HG03280 (cell line): ENCODE measurements around the gene CHPF2.

Source experiments
- ATAC-seq: cut with Tn5 transposase; IDR thresholded peaks from one replicate; pipeline ENCODE4 v1.9.1; 2021; ENCODE audit warnings: mild to moderate bottlenecking, moderate library complexity; ENCODE audit not compliant: unreplicated experiment

The CHPF2 gene

DNA sequence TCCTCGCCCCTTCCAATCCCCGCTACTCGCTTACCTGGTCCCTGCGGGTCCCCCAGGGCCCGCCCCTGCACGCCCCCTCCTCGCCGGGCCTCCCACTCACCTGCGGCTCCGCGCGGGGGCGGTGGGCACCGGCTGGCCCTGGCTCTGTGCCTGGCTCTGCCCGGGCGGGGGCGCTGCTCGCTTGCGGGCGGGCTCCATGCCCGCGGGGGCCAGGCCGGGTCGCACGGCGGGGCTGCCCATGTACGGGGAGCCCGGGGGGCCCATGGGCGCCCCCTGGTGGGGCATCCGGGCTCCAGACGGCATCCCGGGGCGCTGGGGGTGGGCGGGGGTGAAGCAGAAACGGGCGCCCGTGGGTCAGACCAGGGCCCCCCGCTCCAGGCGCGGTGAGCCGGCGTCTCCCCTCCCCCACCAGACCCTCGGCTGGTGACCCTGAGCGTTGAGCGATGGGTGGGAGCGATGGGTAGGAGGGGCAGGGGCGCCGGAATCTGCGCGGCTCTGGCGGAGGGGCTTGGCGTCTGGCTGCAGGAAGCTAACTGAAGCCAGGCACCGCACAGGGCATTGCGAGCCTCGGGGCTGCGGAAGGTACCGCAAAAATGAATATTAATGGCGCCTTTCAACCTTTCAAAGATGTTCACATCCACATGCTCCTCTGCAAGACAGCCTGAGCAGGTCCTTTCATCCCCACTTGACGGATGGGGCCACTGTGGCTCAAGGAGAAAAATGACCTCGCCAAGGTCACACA, 13.2 kb downstream of the CHPF2 start:
- ATAC-seq: no peak

DNA sequence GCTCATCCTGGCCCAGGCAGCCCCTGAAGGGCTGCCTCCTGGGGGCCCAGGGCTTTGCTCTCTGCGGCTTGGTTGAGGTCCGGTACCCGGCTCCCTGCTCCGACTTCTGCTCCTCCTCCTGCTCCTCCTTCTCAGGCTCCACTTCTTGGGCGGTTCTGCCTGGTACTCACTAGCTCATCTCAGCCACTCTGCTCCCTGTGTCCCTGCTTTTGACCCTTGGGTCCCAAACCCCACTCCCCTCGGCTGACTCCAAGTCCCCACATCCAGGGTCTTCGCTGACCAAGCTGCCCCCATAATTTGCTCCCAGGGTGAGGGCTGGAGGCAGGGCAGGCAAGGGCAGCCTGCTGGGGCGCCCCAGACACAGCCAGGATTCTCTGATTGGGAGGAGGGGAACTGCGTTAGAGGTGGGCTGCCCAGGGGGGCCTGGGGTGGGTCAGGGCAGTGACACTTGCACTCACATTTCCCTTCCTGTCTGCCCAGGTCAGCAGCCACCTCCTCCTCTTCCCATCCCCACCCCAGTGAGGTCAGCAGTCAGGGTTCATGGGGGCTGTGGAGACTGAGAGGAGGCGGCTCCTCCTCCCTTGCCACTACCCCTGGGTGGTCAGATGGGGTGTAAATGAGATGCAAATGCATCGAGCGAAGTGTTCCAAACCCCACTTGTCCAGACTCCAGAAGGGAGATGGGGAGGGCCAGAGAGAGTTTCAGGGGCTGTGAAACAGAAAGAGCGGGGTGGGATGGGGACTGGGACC, 14.0 kb downstream of the CHPF2 start:
- ATAC-seq: no peak

DNA sequence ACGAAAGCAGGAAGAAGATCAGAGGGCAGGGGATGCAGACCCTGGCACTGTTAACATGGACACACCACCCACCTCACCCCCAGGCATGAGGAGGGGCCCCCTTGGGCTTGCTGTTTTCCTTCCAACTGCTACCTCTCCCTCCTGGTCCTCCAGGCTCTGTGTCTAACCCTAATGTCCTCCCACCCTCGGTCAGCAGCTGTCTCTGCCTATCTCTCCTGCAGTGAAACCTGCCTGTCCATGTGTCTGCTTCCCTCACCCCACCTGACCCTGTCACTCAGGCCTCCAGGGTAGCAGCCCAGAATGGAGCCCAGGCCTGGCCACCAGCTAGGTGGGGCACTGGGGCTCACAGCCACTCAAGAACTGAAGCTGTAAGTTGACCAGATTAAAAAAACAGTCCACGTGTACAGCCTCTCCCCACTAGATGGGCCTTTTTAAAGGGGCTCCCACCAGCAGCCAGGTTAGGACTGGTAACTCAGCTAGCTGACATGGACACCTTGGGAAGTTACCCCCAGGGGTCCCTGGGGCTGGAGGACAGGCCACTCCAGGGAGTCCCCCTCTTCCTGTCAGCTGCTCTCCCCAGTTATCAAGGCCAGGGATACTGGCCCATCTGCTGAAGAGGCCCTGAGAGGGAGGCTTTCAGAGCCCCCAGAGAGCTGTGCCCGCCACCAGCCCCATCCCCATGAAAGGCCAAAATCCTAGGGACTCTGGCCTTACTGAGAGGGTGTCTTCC, 14.7 kb downstream of the CHPF2 start:
- ATAC-seq: no peak

DNA sequence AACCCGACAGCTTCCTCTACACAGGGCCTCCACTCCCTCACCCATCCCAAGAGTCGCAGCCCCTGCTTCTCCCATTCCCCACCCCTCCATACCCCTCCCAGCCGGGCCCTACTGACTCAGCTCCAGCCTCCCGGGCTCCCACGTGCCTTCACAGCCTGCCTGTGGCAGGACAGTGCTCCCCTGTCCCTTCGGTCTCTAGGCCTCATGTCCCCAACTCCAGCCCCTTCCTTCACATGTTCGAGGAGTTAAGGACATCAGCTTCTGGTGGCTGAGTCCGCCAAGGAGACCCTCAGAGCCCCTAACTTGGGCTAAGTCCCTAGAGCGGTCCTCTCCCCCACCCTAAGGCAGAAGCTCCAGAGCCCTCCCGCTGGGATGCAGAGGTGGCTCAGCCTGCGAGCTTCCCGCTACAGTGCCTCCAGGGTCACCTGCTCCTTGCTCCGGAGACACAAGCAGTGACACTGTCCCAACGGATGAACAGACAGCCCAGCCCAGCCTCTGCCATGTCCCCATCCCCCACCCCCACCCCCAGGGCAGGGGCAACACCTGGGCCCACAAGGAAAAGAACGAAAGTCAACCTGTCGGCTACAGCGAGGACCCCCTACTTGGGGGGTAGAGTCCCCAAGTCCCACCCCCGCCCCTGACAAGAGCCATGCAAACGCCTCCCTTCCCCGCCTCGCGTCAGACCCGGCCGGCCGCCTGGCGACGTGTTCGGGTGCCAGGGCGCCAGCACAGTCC, 15.5 kb downstream of the CHPF2 start:
- ATAC-seq: no peak

DNA sequence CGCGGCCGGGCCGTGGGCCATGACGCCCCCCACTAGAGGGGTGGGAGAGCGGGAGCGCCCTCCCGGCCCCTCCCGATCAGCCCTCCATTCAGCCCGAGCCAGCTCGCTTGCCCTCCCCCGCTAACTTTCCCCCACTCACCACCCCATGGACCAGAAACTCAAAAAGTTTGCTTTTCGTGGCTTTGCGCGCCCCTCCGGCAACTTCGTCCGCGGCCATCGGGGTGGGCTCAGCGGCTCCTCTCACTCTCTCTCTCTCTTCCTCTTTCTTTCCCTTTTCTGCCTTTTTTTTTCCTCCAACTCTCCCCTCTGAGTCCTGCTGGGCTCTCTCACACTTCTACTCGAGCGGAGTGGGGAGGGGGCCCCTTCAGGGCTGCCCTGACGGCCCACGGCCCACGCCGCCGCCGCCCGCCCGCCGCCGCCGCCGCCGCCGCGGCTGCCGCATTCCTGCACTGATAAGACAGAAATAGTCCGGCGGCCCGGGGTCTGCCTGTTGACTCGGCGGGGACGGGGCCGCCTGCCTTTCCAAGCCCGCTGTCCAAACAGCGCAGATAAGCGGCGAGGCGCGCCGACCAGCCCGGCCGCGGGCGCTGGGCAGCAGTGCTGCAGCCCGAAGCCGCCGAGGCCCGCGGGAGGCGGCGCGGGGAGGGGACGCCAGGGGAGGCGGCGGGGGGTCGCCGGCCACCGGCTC, 16.2 kb downstream of the CHPF2 start, which contains the start of gene SMARCD3:
Gene SMARCD3 (minus strand): TSS at position 349 of the 688 bp plus-strand sequence. CDS start 132 bp downstream, at position 217.
- ATAC-seq: no peak

DNA sequence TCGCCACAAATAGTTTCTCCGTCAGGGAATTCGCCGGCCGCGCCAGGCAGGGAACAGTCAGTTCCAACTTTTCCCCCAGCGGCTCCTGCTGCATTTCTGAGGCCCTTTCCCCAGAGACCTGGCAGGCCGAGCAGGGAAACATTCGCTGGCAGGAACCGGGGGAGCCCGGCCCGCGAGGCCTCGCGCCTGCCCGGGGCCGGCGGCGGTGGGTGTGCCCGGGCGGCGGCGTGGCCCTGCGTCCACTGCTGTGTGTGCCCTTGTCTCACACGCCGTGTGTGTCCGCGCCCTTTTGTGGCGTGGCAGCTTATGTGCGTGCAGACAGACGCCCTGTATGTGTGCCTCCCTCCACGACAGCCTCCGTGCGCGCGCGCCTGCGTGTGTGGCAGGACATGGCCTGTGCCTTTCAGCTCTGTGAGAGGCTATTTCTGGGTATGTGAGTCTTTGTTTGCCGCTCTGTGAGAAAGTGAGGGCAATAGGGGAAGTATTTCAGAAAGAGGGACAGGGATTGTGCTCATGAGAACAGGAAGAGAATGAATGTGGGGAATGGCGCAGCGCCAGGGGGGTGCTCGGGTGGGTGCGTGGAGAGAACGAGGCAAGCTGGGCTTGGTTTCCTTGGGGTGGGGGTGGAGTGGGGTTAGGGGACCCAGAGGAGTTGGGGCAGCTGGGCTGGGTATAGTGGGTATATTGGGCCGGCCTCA, 16.9 kb downstream of the CHPF2 start:
- ATAC-seq: no peak

DNA sequence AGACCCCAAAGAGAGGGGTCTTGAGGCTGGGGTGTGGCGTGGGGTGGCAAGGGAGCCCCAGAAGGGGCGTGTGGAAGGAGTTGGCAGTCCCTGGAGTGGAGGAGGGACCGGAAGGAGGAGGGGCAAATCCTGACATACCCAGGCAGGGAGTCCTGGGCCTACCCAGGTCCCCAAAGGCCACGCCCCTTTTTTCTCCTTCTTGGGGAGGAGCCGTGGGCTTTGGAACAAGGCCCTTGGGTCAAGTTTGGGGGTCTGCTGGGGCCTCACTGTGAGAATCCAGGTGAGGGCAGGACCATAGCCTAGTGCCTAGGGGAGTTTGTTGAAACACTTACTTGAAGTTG, 17.4 kb downstream of the CHPF2 start:
- no peak for ATAC-seq

DNA sequence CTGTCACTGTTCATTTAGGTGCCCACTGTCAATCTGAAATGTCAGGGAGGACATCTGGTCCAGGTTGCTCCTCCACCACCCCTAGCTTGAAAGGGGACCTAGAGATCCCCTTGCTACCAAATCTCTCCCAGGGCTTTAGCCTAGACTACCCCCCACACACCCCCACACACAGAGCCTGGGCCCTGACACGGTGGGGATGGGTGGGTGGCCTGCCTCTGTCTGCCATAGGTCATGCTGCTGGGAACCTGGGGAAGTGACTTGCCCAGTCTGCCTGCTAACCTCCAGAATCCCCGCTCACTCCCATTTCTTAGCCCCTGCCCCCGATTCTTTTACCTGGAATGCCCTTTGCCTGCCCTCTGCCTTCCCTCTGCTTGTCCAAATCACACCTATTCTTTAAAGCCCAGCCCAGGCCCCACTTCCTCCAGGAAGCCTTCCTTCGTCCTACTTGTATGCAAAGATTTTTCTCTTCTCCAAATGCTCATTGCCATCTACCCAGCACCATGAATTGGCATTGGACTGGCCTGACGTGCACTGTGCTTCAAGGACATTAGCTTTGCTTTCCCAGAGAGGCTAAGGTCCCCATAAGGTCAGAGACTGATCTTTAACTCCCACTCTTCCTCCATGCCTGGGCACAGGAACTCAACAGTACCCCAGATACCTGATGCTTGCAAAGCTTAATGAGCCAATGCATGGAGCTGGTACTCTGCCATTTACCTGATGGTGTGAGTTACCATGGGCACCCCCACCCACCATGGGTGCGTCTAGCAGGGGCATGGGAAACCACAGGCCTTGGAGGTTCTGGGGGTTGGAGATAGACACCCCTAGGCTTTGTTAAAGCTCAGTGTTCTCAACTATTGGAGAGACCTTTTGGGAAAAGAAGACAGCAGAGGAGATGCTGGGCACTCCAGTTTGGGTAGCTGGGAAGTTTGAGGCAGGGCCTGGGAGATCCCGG, 18.2 kb downstream of the CHPF2 start:
- ATAC-seq: no peak

DNA sequence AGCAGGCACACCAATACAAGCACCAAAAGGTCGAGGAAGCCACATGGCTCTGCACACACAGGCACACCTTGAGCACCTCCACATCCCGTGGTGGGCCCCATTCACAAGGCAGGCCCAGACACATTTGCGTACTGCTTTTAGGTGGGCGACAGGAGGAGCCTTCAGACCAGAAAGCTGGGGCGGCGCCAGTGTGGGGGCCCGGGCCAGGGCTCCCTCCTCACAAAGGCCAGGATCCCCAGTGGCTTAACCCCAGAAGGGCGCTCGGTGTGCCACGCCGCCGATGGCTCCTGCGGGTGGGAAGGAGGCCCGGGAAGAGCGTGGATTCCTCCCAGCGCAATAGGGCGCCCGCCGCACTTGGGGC, 19.0 kb downstream of the CHPF2 start:
- ATAC-seq: no peak

DNA sequence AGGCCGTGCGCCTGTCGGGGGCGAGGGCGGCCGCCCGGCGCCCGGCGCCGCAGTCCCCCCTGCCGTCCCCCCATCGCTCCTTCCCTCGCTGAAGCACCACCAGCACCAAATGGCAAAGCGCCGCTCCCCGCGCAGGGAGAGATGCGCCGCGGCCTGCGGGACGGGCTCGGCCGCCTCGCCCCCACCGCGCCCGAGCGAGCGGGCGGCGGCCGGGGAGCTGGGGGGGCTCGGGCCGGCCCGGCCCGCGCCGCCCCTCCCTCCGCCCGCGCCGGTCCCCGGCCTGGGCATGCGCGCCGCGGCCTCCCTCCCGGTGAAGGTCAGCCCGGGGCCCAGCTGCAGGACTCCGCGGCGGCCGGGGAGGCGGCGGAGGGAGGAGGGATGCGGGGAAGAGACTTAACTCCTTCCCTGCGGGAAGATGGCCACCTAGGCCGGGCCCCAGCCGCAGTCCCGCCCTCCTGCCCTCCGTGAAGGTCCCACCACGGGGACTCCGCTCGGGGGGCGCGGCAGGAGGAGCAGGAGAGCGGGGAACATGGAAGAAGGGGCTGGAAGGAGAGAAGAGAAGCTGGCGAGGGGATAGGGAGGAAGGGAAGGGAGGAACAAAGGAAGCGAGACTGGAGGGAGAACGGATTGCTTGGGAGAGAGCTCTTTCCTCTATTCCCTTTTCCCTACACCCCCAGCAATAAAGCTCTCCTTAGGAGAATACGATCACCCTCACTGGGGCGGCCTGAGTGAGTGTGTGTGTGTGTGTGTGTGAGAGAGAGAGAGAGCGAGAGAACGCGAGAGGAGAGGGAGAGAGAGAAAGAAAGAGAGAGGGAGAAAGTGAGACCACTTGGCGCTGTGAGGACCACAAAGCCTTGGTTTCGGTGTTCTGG, 19.6 kb downstream of the CHPF2 start:
- no peak for ATAC-seq

DNA sequence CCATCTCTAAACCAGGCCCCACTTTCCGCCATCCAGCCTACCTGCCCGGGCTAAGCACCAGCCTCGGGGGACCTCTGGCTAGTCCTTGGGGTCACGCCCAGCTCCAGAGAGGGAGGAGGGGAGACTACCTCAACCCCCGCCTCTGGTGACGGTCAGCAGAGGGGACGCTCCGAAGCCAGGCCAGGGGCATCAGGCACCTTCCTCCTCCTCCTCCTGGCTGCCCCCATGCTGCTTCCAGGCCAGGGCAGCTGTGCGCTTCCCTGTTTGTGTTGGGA, 20.2 kb downstream of the CHPF2 start:
- no peak for ATAC-seq

DNA sequence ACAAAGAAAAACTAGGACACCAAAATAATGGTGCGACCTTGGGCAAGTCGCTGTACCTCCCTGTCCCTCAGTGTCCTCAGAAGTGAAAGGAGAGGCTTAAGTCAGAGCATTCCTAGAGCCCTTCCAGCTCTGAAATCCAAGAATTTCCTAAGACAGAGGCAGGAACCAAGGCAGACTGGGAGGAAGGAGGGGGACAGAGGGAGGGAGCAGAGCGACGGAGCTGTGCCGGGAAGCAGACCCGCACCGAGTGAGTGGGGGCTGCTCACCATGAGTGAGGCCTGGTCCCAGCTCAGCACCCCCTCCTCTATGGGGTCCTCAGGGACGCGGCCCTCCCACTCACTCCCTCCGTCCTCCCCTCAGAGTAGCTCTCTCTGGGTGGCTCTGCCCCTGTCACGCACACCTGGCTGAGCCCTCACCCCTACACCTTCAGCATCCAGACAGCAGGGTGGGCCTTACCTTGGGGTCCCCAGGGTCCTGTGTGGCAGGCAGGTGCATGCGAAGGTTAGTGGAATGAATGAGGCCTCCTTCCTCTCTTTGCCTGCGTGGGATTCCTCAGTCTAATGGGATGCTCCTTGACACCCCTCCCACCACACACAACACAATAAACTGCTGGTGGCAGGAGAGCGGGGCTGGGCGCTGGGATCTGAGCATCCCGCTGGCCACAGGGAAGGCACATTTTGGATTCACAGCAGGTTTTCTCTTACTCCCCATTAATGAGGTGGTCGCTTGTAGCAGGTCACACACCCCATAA, 20.9 kb downstream of the CHPF2 start:
- ATAC-seq: no peak

DNA sequence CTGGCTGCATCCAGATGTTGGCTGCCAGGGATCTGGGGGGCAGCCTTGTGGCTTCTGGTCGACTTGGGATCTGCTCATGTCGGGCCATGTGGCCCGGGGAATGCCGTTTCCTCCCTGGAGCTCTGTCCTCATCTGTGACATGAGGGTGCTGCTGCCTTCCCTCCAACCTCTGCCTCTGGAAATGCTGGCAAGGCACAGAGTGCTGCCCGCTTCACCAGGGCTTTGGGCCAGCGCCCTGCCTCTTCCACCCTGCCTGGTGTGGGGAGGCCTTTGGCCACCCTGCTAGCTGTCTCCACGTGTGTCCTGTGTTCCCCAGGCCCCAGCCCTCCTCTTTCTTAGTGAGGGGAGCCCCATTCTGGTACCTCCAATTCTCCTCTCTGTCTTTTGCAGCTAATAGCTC, 22.0 kb downstream of the CHPF2 start:
- ATAC-seq: no peak

DNA sequence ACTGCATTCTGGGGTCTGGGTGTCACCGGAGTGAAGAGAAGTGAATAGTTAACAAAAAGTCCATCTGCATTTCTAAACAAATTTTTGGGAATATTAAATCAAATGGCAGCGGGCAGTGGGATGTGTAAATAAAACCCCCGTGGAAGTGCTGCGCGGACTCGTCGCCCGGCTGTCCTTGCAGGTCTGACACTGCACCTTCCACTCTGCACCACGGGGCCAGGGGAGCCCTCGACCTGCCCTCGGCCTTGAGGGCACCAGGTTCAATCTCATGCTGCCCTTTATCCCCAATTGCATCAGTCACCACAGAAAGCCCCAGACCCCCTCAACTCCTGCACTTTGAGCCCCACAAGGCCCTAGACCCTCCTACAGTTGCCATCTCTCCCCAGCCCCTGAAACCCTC, 22.6 kb downstream of the CHPF2 start:
- no peak for ATAC-seq

DNA sequence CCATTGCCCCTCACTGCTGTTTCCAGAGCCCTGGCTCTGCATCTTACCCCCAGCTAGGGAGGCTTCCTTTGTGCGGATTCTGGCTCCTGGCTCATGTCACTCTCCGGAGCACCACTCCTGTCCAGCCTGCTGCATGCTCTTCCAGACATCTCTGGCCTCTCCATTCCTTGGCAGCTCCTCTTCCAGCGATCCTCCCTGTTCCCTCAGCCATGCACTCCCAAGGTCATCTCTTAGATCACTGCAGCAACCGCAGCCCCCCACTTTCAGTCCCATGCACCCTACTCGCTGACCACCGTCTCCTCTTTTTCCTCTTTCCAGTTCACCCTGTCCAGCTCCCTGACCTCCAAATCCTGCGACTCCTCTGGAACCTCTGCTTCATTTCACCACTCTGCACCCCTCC, 23.1 kb downstream of the CHPF2 start:
- ATAC-seq: no peak

DNA sequence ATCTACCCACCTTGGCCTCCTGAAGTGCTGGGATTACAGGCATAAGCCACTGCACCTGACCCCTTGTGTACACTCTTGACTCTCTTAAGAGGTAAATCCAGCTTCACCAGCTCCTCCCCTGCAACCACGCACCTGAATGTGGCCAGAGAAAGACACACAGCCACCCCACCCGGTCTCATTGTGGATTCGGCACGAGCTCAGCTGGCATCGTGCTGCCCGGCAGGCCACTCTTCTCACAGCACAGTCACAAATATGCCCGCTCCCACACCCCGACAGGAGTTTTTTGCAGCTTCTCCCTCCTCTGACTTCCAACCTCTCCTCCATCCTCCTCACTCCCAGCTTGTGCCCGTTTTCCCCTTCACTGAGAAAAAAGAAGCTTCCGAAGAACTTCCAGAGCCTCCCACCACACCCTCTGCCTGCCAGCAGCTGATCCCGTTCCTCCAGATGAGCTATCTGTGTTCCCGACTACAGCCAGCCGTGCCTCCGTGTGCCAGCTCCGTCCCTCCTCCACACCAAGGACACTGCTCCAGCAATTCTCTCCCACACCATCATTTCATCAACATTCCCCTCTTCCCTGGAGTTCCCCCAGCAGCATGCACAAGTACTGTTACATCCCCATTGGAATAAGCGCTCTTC, 24.2 kb downstream of the CHPF2 start:
- ATAC-seq: no peak

DNA sequence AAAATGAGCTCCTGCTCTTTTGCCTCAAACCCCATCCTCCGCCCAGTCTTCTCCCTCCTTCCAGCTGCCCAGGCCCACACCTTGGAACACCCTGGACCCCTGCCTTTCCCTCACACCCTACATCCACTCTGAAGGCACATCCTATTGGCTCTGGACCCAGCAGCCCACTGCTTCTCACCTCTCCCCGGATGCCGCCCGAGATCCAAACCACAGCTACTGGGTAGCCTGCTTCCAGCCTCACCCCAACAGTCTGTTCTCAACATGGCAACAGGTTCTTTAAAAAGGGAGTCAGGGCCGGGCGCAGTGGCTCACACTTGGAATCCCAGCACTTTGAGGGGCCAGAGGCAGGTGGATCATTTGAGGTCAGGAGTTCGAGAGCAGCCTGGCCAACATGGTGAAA, 25.7 kb downstream of the CHPF2 start:
- ATAC-seq: no peak
